GM21423 (cell line): Measurements from ENCODE around the gene L3MBTL1.

Source experiments
- ATAC-seq: cut with Tn5 transposase; IDR thresholded peaks from one replicate; pipeline ENCODE4 v1.9.1; 2021; ENCODE audit warnings: mild to moderate bottlenecking, moderate library complexity; ENCODE audit not compliant: unreplicated experiment

L3MBTL1 gene

DNA sequence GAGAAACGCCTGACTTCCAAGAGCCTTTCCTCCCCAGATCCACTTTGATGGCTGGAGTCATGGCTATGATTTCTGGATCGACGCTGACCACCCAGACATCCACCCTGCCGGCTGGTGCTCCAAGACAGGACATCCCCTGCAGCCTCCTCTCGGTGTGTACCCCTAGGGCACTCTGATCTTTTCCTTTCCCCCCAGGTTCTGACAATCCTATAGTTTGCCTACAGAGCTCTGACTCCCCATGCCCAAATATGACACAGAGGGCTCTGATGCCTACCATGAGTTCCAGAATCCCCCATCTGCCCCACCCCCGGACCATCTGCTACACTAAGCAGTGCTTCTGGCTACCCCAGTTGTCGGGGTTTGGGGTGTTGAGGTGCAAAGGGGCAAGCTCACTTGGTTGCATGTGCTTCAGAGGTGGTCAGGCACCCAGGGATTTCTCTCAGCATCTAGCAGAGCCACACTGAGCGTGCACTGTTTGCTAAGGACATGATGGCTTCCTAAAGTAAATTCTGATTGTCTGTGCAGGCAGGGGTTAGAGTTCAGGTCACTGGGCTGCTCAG, 27.4 kb downstream of the L3MBTL1 start:
- ATAC-seq = no peak

DNA sequence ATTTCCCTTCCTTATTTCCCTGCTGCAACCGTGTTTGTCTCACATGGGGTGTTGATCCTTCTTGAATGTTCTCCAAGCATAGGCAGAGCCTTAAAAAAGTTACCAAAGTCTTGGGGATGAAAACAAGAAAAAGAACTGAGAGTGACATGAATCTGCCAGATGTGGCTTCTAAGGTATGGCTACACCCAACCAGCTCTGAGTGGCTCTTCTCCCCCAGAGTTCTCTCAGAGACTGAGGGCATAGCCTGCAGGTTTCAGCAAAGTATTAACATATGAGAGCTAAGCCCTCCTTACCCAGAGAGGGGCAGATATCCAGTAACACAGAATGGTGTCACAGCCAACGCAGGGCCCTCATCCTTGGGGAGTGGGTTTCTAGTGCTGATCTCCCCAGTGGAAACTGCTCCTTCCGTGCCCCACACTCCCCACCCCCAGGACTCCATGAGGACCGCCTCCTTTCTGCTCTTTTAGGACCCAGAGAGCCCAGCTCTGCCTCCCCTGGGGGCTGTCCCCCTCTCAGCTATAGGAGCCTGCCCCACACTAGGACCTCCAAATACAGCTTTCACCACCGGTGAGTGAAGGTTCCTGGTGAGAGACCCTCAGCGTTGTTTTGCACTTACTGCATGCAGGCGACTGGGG, 28.0 kb downstream of the L3MBTL1 start:
- ATAC-seq = no peak

DNA sequence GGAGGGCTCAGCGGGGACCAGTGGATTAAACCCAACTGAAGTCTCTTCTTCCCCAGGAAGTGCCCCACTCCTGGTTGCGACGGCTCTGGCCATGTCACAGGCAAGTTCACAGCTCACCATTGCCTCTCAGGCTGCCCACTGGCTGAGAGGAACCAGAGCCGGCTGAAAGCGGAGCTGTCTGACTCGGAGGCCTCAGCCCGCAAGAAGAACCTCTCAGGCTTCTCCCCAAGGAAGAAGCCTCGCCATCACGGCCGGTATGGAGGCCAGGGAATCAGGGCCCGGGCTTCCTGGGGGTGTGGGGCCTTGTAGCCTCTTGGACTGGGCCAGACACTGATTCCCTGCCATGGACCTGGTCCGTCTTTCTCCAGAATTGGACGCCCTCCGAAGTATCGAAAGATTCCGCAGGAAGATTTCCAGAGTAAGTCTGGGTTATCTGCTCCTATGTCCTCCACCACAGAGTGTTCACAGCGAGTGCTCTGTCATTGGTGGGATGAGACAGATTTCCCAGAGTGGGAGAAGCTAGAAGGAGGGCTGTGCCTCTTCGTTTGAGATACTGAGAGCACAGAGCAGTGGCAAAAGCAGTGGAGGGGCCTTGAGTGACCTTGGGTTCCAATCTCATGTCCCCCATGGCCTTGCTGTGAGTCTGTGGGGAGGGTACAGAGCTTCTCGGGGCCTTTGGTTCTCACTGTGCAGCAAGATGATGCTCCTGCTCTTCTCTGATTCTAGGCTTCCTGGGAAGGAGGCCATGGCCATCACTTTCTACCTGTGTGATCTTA, 28.7 kb downstream of the L3MBTL1 start:
- no peak for ATAC-seq

DNA sequence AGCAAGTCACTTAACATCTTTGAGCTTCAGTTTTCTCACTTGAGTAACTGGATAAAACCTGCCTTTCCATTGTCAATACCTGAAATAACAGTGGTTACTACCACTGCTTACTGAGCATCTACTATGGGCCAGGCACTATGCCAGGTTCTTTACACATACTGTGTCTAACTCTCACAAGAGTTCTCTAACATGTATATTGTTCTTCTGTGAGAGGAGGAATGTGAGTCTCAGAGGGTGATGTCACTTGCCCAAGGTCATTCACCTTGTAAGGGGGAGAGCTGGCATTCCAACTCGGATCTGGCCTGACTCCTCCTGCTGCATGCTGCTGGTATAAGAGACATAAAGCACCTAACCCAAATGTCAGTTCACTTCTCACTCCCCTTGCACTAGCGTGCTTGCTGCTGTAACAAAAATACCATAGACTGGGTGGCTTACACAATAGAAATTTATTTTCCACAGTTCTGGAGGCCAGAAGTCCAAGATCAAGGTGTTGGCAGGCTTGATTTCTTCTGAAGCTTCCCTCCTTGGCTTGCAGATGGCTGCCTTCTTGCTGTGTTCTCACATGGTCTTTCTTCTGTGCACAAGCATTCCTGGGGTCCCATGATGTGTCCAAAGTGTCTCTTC, 29.4 kb downstream of the L3MBTL1 start:
- no peak for ATAC-seq

DNA sequence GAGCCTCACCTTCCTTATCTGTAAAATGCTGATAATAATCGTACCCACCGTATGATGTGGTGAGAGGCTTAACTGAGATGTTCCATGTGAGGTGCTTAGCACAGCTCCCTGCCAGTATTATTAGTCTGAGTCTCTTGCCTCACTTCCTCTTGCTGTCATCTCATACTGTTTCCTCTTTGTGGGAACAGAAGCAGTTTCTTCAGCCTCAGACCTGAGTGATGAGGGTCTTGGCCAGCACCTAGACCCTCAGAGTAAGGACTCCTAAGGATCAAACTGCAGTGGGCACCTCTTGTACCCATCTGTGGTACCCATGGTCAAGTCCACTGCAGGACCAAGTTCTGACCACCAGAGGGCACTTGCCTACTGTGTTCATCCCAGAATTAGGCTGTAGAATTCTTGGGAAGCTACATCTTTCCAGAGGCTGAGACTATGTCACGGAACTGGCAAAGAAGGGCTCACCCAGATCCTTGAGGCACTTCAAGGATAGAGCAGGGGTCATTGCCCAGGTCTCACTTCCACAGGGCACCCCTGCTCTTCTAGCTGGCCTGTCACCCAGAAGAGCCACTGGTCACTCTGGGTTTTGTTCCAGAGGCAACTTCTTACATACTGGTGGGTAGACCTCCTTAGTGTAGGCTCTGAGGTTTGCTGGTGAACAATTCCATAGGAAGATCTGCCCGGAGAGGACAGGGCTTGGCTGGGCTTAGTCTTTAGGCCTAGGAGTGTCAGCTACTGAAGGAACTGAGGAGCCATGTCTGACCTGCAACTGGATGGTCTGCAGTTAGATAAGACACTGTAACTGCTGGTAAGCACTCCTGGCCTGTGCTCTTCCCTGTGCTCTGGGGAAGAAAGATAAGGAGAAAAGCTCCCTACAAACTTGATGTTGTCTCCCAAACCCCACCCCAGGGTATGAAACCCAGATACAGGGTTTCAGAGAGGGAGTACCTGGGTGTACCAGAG, 30.7 kb downstream of the L3MBTL1 start:
- ATAC-seq = no peak

DNA sequence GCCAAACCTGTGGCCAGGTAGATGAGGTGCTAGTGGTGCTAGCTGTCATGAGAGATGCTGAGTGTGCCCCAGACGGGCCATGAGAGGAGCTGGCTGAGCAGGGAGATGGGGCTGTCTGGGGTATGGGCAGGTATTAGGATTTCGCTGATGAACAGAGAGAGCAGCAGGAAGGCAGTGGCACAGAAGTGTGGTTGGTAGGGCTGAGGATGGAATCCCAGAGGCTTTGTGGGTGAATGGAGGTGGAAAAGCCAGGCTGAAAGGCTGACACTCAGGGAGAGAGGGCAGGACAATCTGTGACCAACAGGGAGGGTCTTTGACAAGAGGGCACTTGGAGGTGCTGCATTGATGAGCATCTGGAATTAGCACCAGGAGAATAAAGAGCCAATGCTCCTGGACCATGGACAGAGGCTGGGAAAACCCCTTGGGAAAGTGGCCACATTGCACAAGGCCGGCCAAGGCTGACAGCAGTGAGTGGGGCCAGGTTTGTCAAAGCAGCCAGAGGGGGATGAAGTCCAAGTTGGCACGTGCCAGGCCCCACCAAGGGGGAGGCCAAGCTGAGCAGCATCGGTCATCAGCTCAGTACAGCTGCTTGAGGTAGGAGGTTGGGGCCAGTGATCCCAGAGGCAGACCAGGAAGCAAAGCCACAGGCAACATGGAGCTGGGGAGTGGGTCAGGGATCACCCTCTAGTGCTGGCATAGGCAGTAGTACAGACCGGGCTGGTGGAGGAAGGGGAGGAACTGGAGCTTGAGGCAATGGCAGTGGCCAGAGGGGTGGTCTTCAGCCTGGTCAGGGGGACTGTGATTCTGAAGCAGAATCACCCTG, 31.6 kb downstream of the L3MBTL1 start:
- ATAC-seq = no peak

DNA sequence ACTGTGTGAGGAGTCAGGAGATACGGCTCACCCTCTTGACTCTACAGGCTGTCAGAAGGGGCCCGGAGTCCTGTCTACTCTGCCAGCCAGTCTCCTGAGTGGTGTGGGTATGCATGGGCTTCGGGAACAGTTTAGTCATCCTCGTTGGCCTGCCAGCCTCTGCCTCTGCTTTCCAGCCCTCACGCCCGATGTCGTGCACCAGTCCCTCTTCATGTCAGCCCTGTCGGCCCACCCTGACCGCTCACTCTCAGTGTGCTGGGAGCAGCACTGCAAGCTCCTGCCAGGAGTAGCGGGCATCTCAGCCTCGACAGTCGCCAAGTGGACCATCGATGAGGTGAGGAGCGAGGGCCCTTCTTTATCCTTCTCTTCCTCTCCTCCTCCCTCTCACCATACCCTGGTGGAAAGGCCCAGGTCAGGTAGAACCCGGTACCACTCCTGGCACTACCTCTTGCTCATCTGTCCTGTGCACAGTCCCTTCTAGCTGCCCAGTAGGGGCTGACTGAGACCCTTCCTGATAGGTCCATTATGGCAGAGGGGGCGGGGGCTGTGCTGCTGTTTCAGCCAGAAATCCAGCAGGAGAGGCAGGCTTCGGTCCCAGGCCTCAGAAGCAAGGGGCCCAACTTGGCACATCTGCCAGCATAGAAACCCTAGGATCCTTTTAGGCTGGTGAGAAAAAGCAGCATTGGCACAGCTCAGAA, 32.6 kb downstream of the L3MBTL1 start:
- no peak for ATAC-seq

DNA sequence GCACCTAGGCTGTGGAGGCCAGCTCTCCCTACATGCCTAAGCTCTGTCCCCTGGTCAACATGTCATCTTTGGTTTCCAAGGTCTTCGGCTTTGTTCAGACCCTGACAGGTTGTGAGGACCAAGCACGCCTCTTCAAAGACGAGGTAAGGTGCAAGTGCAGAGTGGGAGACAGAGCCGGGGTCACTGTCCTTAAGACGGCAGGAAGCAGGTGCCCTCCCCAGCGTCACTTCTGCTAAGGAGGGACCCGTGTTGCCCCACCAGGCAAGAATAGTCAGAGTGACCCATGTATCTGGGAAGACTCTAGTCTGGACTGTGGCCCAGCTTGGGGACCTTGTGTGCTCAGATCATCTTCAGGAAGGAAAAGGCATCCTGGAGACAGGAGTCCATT, 33.2 kb downstream of the L3MBTL1 start:
- ATAC-seq = no peak

DNA sequence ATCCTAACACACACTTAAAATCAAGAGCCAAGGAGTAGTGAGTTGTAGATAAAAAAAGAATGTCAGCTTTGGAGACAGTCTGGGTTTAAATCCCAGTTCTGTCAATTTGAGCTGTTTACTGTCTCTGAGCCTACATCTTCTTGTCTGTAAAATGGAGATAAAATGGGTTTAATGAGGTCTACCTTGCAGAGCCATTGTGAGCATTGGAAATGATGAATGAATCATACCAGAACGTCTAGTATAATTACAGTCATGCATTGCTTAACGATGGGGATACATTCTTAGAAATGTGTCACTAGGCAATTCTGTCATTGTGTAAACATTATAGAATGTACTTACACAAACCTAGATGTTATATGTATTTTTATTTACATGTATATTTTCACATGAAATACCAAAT, 33.7 kb downstream of the L3MBTL1 start:
- no peak for ATAC-seq

DNA sequence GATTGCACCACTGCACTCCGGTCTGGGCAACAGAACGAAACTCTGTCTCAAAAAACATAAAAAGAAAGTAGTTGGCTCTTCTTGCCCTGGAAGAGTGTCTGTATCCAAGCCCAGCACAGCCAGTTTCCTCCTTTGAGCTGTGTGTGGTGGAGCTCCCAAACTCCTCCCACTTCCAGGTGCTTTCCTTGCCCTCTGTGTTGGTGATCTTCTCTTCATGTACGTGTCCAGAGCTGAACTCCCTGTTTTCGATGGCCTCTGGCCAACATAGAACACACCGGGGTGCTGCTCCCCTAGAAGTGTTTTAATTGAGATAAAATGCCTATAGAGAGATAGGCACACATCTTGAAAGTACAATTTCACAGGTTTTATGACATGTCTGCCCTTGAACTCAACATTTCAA, 34.7 kb downstream of the L3MBTL1 start:
- ATAC-seq = no peak

DNA sequence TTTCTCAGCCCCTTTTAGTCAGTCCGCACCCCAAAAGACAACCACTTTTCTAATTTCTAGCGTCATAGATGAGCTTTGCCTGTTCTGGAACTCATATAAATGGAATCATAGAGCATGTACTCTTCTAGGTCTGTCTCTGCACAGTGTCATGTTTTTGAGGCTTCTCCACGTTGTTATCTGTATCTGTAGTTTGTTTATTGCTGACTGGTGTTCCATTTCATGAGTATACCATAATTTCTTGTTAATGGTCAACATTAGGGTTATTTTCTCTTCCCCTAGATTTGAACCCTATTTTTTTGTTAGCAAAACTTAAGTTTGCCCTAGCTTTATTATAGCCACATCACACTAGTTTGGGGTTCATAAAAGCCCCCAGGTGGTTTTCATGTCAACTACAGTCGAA, 35.2 kb downstream of the L3MBTL1 start:
- no peak for ATAC-seq

DNA sequence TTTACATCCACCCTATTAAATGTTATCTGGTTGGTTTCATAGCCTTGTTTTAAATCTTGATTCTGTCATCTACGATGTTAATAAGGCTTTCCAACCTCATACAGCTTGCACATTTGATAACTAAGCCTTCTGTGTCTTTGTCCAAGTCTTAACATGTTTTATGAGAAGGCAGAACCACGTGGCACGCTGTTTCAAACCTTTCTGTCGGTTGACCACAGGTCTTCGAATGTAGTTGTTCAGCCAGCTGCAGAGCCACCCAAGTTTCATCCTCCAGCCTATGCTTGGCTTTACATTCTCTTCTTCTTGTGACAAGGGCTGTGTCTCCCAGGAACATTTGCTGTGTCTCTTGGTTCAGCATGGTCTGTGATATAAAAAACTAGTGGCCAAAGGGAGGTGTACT, 35.6 kb downstream of the L3MBTL1 start:
- ATAC-seq = no peak

DNA sequence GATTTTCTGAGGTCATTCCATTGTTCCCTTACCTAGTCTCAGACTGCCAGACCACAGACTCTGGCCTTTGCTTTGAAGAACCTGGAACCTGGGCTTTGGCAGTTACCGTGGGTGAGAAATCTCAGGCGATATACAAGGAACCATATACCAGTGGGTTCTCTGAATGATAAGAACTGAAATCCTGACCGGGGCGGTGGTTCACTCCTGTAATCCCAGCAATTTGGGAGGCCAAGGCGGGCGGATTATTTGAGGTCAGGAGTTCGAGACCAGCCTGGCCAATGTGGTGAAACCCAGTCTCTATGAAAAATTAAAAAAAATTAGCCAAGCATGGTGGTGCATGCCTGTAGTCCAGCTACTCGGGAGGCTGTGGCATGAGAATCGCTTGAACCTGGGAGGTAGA, 37.0 kb downstream of the L3MBTL1 start:
- no peak for ATAC-seq

DNA sequence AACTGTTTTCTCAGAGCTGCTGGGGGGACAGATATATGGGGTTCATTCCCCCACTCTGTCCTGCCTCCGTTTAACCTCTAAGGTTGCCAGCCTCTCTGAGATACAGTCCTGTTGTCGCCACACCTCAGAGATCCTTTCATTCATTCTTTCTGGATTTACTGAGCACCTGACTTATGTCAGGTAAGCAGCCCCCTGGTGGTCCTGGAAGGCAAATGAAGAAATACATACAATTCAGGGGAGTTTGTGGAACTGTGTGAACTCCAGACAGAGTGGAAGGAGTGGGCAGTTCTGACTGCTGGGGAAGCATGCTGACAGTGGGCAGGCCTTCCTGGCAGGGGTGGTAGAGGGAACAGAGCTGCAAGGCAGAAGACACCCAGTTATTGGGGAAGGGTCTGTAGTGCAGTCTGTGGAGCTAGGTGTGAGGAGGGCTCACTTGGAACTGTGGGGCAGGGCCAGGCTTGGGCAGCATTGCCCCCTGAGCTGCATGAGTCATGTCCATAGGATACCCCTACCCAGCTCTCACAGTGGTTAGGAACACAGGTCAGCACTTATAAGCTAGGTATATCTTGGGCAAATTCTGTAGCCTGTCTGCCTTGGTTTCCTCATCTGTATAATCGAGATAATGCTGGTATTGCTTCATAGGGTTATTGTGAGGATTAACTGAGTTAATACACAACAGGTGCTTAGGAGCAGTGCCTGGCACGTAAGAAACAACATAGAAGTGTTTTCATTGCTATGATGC, 38.5 kb downstream of the L3MBTL1 start:
- no peak for ATAC-seq

DNA sequence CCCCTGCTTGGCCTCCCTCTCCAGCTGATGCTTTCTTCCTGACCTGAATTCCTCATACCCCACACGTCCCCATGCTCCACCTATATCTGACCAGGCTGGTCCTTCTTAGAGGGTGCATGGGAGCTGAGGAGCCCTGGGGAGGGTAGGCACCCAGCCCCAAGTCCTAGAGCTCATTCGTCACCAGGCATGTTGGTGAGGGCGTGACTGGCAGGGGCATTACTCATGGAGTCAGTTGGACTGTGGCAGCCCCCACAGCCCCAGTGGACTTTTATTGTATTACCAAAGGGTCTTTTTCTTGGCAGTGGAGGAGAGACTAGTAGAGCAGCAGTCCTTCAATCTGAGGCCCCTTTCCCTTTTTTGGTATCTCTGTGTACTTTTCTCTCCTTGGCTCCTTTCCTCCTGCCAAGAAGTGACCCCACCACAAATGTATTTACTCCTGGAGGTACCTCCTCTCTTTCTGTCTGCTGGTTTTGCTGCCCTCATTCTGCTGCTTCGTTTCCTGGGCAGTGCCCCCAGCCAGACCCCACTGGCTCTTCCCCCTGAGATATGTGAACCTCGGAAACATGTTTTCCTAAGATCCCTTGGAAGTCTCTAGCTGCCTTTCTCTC, 40.9 kb downstream of the L3MBTL1 start:
- no peak for ATAC-seq

DNA sequence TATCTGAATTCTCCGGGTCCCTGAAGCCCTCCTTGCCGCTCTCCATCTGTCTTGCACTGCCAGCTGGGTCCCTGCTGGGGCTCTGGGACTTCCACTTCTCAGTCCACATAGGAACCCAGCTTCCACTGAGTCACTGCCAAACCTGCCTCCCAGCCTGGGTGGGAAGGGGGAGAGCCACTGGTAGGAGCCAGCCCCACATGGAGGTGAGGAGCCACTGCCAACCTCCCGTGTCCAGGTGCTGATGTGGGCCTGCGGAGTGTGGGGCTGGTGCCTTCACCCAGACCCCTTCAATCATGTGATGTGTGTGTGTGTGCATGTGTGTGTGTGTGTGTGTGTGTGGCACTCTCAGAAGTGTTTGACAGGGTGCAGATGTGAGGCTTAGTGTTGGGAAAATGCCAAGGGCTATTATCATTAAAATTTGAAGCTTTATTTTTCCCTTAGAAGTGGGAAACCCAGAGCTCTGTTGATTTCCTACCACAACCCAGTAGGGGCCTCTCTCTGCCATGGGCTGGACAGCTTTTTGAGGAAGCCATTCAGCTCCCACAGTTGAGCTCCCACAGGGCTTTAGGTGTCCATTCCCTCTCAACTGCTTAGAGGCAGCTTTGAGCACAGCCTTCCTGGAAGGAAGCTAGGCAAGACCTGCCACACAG, 42.0 kb downstream of the L3MBTL1 start:
- ATAC-seq = no peak

DNA sequence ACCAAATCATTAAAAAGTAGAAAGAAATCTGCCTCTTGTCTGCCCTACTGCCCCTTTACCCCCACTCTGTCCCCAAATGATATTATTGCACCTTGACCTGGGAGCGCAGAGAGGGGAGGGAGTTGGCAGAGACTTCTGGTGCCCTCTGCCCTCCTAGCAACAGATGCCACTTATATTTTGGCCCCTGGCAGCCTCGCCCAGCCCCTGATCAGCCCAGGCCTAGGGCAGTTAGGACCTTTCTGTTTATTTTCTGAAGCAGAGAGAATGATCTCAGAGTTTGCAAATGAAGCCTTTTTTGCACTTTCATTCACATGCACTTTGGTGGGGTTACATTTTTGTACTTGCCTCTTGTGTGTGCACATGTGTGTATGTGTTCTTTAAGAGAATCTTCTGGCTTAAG, 43.0 kb downstream of the L3MBTL1 start:
- no peak for ATAC-seq

DNA sequence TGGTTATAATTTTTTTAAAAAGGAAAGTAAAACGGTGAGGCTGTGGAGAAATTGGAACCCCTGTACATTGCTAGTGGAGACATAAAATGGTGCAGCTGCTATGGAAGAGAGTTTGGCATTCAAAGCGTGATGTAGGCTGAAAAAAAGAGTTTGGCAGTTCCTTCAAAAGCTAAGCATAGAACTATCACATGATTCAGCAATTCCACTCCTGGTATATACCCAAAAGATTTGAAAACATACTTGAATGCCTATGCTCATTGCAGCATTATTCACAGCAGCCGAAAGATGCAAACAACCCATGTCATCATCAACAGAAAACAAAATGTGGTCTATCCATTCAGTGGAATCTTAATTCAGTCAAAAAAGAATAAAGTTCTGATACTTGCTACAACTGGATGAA, 46.9 kb downstream of the L3MBTL1 start:
- ATAC-seq = no peak
